ENCODE results near the gene HTRA3.

DNA sequence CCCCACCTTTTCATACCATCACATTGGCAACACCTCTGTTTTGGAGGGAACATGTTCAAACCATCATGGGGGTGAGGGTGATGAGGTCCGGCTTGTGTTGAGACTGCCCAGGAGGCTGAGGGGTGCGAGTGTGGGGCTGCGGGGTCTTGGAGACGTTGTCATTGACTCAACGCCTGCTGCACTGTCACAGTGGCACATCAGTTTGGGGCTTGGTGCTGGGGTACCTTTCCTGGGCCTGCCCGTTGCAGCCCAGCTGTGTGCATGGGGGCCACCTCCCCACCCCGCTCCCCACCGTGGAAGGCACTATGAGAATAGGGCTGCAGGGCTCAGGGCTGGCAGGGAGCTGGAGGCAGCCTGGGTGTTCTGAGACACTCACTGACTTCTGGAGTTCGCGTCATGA, 2.3 kb downstream of the HTRA3 start:
- TF ChIP-seq EZH2phosphoT487 (IDR thresholded peaks at IDR 0.05; ENCODE audit: insufficient read depth, low read depth) (no peak), EZH2 (IDR thresholded peaks at IDR 0.05; ENCODE audit: insufficient read depth, poor library complexity, severe bottlenecking) (no peak)

All from GM23248 (cell line).